NCI-H2196 (cell line): ENCODE results near the gene PLIN1.
"Not testable (repeated sequence)": the region's sequence is repeated elsewhere in the genome, so short reads cannot be mapped to it uniquely, and the experiment has no call there.

ENCODE experiments used
- DNase-seq: peaks from one replicate; lab custom pipeline; 2025; ENCODE audit not compliant: unreplicated experiment; lab: John Stamatoyannopoulos, UW

PLIN1 gene

GRCh38 chr15:89679212-89679611 lies at the start of gene PLIN1:
PLIN1 (minus strand) TSS chr15:89679367; CDS start chr15:89677489, 1,878 bp downstream.
- DNase-seq: no peak

- DNase-seq: no peak
These were observed 49.1 kb upstream of the PLIN1 start for GRCh38 chr15:89728254-89728653.

- DNase-seq: no peak
These were observed 45.9 kb upstream of the PLIN1 start for GRCh38 chr15:89725064-89725463.

GRCh38 chr15:89724621-89725020 lies 45.5 kb upstream of the PLIN1 start:
- DNase-seq: no peak

GRCh38 chr15:89723031-89723430 lies 43.9 kb upstream of the PLIN1 start:
- no peak for DNase-seq

GRCh38 chr15:89714775-89715174 lies 35.6 kb upstream of the PLIN1 start:
- DNase-seq: no peak

GRCh38 chr15:89707577-89707976 lies 28.4 kb upstream of the PLIN1 start:
- peak; percentile 1 for DNase-seq

- no peak for DNase-seq
These were observed 25.2 kb upstream of the PLIN1 start for GRCh38 chr15:89704411-89704810.

GRCh38 chr15:89695198-89695597 lies 16.0 kb upstream of the PLIN1 start:
- DNase-seq: no peak

GRCh38 chr15:89693696-89694095 lies 14.5 kb upstream of the PLIN1 start:
- no peak for DNase-seq

GRCh38 chr15:89693091-89693490 lies 13.9 kb upstream of the PLIN1 start:
- DNase-seq: no peak

GRCh38 chr15:89690276-89691218 lies 11.4 kb upstream of the PLIN1 start, which contains the start of the genes PEX11A and WDR93:
PEX11A (minus strand) TSS chr15:89690754; CDS start chr15:89690632, 122 bp downstream.
WDR93 (plus strand) TSS chr15:89690811; CDS start chr15:89701747, 10,936 bp downstream.
- DNase-seq: peak; percentile 62

- DNase-seq: not testable (repeated sequence)
These were observed 10.7 kb upstream of the PLIN1 start for GRCh38 chr15:89689930-89690275.

GRCh38 chr15:89686522-89686921 lies 7.4 kb upstream of the PLIN1 start:
- no peak for DNase-seq

- DNase-seq: no peak
These were observed 6.8 kb upstream of the PLIN1 start for GRCh38 chr15:89685995-89686394.

- no peak for DNase-seq
These were observed 2.0 kb upstream of the PLIN1 start for GRCh38 chr15:89681146-89681545.

GRCh38 chr15:89680282-89680873 lies 1.2 kb upstream of the PLIN1 start:
- peak; percentile 82 for DNase-seq

GRCh38 chr15:89677381-89677780 lies 1.8 kb downstream of the PLIN1 start:
- DNase-seq: no peak

- DNase-seq: no peak
These were observed 3.6 kb downstream of the PLIN1 start for GRCh38 chr15:89675606-89676005.

GRCh38 chr15:89674526-89674925 lies 4.6 kb downstream of the PLIN1 start:
- DNase-seq: no peak

GRCh38 chr15:89673165-89673512 lies 6.0 kb downstream of the PLIN1 start:
- DNase-seq: no peak
